Neutrophil (primary cell): ENCODE data around the gene NTM.

Experiments used
- H3K27ac ChIP-seq: fragments of 200-600 bp; sonication (generic); 2 replicates; pipeline ENCODE4 v1.5.1; 2016; ENCODE audit warnings: mild to moderate bottlenecking, moderate library complexity
- H3K27me3 ChIP-seq: fragments of 200-600 bp; sonication (generic); 2 replicates; pipeline ENCODE4 v1.6.0; 2016; ENCODE audit warnings: mild to moderate bottlenecking
- H3K36me3 ChIP-seq: fragments of 200-600 bp; sonication (generic); 2 replicates; pipeline ENCODE4 v1.5.1; 2017
- H3K4me1 ChIP-seq, 2 experiments: fragments of 200-600 bp in 1 of 2; sonication (generic) in 1 of 2; 1 replicate in 1 of 2; 2 replicates in 1 of 2; pipeline versions ENCODE4 v1.5.1 to v1.6.1; 2013 to 2016; ENCODE audit warnings: low read depth in 1 of 2, low read length in 1 of 2, mild to moderate bottlenecking in 1 of 2, moderate library complexity in 1 of 2; ENCODE audit not compliant: control insufficient read depth in 1 of 2, insufficient read depth in 1 of 2
- H3K4me3 ChIP-seq, 2 experiments: fragments of 200-600 bp in 1 of 2; sonication (generic) in 1 of 2; 1 replicate in 1 of 2; 2 replicates in 1 of 2; pipeline ENCODE4 v1.5.1; 2013 to 2016; ENCODE audit warnings: low read depth in 1 of 2, low read length in 1 of 2, mild to moderate bottlenecking in 1 of 2, moderate library complexity in 1 of 2
- H3K9me3 ChIP-seq: fragments of 200-600 bp; sonication (generic); 2 replicates; pipeline ENCODE4 v1.5.1; 2016
- TF ChIP-seq, protein P1 (sequence below): fragments of 200-600 bp; sonication (generic); IDR thresholded peaks from 2 replicates; pipeline ENCODE4 v1.5.1; 2016; ENCODE audit warnings: antibody characterized with exemption

Gene NTM

DNA sequence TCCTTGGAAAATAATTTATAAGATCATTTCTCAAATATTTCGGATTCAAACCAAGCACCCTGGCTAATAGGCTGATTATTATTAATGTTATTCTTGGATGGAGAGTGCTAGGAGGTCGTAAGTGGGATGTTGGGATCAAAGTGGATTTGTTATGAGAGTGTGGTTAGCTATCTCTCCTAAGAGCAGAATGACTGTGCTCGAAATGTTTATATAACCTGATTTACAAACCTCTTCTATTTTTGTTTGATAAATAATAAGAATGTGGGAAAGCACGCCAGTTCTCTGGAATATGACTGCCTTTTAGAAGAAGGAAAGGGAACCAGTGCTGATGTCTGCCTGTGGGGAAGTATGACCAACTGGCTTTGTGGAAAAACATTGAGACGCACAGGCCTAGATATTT, 527.5 kb downstream of the NTM start:
- Histone ChIP-seq H3K27me3 (peaks cover 44% of the 10 kb centered on the region), H3K27ac (no peak overlapping the region), H3K4me1 (no peaks in the 10 kb centered on the region), H3K36me3 (no peaks in the 10 kb centered on the region), H3K9me3 (no peaks in the 10 kb centered on the region), H3K4me3 (no peak overlapping the region)
- TF ChIP-seq, protein P1, sequence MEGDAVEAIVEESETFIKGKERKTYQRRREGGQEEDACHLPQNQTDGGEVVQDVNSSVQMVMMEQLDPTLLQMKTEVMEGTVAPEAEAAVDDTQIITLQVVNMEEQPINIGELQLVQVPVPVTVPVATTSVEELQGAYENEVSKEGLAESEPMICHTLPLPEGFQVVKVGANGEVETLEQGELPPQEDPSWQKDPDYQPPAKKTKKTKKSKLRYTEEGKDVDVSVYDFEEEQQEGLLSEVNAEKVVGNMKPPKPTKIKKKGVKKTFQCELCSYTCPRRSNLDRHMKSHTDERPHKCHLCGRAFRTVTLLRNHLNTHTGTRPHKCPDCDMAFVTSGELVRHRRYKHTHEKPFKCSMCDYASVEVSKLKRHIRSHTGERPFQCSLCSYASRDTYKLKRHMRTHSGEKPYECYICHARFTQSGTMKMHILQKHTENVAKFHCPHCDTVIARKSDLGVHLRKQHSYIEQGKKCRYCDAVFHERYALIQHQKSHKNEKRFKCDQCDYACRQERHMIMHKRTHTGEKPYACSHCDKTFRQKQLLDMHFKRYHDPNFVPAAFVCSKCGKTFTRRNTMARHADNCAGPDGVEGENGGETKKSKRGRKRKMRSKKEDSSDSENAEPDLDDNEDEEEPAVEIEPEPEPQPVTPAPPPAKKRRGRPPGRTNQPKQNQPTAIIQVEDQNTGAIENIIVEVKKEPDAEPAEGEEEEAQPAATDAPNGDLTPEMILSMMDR, result no peak

DNA sequence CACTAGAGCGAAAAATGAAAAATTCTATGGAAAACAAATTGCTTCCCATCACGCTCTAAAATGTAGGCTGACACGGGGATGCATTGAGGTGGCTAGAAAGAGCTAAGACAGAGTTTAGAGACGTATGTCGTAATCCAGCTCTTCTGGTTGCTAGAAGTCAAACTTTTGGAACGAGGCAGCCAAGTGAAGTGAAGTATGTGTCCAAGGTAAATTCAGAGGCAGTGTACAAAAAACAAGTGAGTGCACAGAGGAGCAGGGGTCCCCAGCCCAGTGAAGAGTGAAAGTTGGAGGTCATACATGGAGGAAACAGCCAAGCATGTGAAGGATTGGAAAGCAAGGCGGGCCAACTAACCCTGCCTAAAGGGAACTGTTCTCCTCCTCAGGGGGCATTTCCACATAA, 528.5 kb downstream of the NTM start:
- peaks cover 38% of the 10 kb centered on the region for H3K27me3 ChIP-seq
- no peaks in the 10 kb centered on the region for H3K4me1 ChIP-seq
- H3K9me3 ChIP-seq, result no peaks in the 10 kb centered on the region
- TF ChIP-seq, protein P1, result no peak
- no peak overlapping the region for H3K4me3 ChIP-seq
- H3K27ac ChIP-seq, result no peak overlapping the region
- H3K36me3 ChIP-seq, result no peaks in the 10 kb centered on the region

DNA sequence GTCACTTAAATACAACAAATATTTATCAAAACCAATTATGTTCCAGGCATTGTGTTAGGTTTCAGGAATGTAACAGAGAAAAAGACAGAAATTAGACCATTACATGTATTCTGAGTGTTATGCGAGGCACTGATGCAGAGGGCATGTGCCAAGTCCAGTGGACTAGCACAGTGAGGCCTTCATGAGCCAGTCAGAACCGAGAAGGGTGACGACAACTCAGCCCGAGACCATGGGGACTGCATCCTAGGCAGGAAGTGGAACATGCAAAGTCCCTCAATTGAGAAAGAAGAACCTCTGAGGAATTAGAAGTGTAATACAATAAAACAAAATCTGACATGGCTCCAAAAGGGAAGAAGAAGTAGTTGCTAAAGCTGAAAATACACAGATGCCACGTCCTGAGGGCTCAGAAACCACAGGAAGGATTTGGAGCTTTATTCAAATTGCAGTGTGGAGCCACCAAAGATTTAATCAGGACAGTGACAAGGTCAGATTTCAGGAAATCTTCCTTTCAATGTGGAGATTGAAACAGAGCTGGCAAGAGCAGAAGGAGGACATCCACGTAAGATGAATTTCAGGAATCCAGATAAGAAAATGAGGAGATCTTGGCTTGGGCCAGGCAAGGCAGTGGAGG, 529.6 kb downstream of the NTM start:
- Histone ChIP-seq H3K36me3 (no peaks in the 10 kb centered on the region), H3K4me3 (no peak overlapping the region), H3K9me3 (no peaks in the 10 kb centered on the region), H3K4me1 (no peaks in the 10 kb centered on the region), H3K27ac (no peak overlapping the region), H3K27me3 (peaks cover 37% of the 10 kb centered on the region)
- TF ChIP-seq, protein P1, result no peak

DNA sequence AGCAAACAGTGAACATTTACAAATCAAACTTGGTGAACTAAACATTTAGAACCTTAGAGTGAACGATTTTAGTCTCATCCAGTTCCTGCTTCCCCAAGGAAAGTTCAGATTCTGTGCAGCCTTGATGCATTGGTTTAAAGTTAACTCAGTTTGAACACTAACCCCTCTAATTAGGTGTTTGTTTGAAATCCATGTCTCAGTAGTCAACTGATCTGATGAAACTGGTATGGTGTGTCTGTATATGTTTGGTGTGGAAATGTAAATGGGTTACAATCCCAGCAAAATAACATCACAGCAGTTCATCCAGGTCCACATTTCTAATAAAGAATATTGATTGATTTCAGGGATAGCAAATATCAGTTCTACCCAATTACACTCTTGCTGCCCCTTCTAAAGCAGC, 532.0 kb downstream of the NTM start:
- Histone ChIP-seq H3K27me3 (peaks cover 57% of the 10 kb centered on the region), H3K4me1 (no peaks in the 10 kb centered on the region), H3K9me3 (no peaks in the 10 kb centered on the region), H3K36me3 (no peaks in the 10 kb centered on the region), H3K27ac (no peak overlapping the region), H3K4me3 (no peak overlapping the region)
- TF ChIP-seq, protein P1, result no peak

DNA sequence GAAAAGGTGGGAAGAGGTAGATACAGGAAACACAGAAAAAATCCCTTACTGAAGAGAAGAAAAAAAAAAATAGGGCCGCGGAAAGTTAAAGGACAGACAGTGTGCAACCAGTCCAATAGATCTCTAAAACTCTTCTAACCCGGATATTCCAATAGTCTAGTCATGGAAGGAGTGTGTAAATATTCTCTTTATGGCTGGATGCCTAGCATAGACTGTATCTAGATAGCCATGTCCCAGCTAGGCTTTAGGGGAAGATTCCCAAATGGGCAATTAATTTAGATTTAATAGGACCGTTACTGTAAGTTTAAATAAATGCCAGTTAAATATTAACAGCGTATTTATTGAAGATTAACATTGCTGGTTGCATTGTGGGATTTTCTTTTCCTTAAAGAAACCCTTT, 532.7 kb downstream of the NTM start:
- TF ChIP-seq, protein P1, result no peak
- no peak overlapping the region for H3K27ac ChIP-seq
- no peaks in the 10 kb centered on the region for H3K9me3 ChIP-seq
- H3K4me1 ChIP-seq, result no peaks in the 10 kb centered on the region
- peaks cover 64% of the 10 kb centered on the region for H3K27me3 ChIP-seq
- no peak overlapping the region for H3K4me3 ChIP-seq
- no peaks in the 10 kb centered on the region for H3K36me3 ChIP-seq
